Subcutaneous adipose tissue (tissue), 4 donors: Measurements from ENCODE around the gene FLYWCH1. TPM values are rescaled to one million over a fixed set of nuclear protein-coding genes. Genes with fewer than 3 reads are reported as not detected.

Experiments
- total RNA-seq, 4 donors: library from RNA; depleted of rRNA; stranded (reverse); fragments of >200 nt; gene quantifications; one replicate each; pipeline ENCODE4 v1.1.0, GENCODE V29; 2016
- TF ChIP-seq, protein P1 (sequence below): fragments of 450-650 bp; IDR thresholded peaks from one replicate; pipeline ENCODE4 v1.5.1; 2016; ENCODE audit warnings: low read depth, mild to moderate bottlenecking, control low read depth, antibody characterized with exemption, moderate library complexity

Gene FLYWCH1
- total RNA-seq, 4 donors from 2014 or later, result 11.6 to 62.9 (median 18.7) TPM

DNA sequence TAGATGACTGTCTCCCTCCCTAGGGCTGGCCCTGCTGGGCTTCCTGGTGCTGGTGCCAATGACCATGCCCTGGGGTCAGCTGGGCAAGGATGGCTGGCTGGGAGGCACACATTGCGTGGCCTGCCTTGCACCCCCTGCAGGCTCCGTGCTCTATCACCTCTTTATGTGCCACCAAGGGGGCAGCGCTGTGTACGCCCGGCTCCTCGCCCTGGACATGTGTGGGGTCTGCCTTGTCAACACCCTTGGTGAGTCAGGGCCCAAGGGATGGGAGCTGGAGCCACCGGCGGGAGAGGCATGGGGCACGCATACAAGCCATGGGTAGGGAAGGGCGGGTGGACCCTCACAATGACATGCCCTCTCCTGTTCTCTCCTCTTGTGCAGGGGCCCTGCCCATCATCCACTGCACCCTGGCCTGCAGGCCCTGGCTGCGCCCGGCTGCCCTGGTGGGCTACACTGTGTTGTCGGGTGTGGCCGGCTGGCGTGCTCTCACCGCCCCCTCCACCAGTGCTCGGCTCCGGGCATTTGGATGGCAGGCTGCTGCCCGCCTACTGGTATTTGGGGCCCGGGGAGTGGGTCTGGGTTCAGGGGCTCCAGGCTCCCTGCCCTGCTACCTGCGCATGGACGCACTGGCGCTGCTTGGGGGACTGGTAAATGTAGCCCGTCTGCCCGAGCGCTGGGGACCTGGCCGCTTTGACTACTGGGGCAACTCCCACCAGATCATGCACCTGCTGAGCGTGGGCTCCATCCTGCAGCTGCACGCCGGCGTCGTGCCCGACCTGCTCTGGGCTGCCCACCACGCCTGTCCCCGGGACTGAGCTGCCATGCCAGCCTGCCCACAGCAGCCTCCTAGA lies 59.6 kb downstream of the FLYWCH1 start:
- TF ChIP-seq, protein P1, sequence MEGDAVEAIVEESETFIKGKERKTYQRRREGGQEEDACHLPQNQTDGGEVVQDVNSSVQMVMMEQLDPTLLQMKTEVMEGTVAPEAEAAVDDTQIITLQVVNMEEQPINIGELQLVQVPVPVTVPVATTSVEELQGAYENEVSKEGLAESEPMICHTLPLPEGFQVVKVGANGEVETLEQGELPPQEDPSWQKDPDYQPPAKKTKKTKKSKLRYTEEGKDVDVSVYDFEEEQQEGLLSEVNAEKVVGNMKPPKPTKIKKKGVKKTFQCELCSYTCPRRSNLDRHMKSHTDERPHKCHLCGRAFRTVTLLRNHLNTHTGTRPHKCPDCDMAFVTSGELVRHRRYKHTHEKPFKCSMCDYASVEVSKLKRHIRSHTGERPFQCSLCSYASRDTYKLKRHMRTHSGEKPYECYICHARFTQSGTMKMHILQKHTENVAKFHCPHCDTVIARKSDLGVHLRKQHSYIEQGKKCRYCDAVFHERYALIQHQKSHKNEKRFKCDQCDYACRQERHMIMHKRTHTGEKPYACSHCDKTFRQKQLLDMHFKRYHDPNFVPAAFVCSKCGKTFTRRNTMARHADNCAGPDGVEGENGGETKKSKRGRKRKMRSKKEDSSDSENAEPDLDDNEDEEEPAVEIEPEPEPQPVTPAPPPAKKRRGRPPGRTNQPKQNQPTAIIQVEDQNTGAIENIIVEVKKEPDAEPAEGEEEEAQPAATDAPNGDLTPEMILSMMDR, result no peak

DNA sequence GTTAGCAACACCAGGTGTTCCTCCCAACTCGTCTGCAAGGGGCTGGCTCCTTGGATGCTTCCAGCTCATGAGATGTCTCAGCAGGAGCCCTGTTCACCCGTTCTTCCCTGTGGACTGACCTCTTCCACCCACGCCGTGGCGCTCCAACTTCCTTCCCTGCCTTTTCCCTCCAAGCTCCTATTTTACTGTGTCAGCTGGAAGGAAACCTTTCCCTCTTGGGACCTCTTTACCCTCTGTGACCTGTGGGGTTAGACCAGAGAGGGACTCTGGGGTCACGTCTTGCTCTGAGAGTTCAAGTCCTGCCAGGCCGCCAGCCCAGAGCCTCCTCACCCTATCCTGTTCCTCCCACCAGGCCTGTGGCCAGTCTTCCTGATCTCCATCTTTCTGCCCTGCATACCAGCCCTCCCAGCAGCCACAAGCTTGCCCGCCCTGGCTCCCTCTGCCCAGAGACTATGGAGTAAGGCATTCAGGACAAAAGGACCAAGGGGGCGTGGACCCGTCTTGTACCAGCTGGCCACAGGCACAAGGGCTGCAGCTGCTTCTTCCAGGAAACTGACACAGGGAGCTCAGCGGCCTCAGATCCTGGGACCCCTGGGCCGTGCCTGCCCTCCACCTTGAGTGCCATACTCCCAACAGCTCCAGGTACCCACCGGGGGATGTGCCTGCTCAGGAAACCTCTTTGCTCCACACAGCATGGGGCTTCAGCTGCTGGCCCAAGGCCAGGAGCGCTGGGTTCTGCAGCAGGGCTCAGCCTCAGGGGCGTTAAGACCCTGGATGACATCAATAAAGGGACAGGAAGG lies 60.5 kb downstream of the FLYWCH1 start:
- TF ChIP-seq, protein P1, result no peak

DNA sequence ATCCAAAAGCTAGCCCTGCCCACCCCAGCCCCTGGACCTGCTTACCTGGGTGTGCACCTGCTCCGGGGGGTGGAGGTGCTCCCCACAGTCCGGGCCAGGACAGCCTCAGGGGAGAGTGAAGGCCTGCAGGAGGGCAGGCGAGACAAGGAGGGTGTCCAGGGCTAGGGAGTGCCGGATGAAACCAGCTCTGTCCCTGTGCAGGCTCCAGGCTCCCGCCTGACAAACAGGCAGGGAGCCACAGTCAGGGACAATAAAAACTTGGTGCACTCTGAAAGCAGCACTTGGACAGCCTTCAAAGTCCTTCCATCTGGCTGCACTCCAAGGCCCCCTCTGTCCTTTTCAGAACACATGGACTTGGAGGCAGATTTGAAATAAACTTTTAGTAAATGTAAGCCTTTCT lies 61.4 kb downstream of the FLYWCH1 start:
- TF ChIP-seq, protein P1, result no peak

DNA sequence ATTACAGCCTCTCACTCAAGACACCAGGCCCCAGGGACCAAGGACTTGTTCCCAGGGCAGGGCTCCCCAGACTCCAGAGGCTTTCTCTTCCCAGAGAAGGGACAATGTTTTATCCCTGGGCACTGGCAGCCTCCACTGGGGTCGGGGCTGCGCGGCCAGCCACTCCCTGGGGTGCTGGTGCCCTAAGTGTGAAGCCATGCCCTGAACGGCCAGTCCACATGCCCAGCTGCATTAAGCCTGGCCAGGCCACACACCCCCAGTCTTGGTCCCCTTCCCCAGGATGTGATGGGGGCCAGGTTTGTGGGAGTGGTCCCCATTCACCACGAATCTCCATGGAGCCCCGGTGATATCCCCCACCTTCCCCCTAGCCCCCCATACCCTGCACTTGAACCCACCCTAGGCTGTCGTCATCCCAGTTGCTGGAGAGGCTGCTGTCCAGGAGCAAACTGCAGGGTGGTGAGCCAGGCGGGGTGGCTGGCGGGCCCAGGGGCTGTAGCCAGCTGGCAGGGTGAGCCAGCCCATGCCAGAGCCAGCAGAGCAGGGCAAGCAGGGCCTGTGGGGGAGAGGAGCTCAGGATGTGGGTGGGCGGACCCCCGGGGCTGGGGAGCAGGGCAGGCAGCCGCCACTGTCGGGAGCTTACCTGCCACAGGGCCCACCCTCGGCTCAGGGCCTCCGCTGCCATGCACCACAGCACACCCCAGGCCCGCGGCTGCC lies 62.0 kb downstream of the FLYWCH1 start:
- TF ChIP-seq, protein P1, result no peak

DNA sequence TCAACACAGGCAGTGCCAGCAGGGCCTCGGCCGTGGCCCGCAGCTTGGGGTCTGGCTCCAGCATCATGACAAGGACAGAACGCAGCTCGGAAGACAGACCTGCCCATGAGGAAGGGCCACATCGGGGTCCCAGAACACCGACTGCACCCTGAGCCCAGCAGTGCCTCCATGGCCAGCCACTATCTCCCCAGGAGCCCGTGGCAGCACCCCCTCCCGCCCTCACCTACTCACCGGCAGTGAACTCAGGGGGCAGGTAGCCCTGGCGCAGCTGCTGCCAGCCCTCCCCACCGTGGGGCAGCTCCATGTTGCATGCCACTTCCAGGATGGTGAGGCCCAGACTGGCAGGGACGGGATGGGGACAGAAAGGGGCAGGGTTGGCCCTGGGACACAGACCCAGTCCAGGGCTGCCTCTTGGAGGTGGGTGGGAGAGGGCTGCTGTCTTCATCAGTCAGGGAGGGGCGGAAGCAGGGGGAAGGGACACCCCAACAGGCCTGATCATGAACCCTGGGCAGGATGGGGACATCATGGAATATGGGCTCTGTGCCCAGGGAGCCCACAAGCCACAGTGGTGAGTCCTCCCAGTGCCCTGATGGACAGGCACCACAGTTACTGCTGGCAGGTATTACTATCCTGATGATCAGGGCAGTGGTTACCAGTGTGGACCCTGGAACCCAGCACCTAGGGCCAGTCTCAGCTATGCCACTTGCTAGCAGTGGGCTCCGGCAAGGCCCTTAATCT lies 62.8 kb downstream of the FLYWCH1 start:
- TF ChIP-seq, protein P1, result no peak

DNA sequence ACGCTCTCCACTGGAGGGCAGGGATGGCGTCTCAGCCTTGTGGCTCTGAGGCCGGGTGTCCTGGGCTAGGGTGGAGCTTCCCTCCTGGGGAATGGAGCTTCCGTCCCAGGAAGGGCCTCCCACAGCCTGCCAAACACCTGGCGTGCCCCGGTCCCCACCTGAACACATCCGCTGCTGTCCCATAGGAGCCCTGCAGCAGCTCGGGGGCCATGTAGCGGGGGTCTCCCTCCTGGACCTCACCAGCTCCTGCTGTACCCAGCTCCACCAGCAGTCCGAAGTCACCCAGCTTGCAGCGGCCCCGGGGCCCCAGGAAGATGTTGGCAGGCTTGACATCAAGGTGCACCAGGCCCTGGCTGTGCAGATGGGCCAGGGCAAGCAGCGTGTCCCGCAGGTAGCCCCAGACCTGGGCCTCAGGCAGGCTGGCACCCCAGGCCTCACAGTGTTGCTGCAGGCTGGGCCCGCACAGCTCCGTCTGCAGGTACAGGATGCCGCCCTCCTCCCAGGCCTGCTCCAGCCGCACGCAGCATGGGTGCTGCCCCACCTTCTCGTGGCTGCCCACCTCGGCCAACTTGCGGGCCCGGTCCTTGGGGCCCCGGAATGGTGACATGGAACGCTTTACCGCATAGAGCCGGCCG lies 63.5 kb downstream of the FLYWCH1 start:
- TF ChIP-seq, protein P1, result no peak
